SK-N-SH (cell line): ENCODE results near the gene CDKN3.
"Not testable (repeated sequence)": the region's sequence is repeated elsewhere in the genome, so short reads cannot be mapped to it uniquely, and the experiment has no call there.

Experiments used
- CTCF ChIP-seq: fragments of 200-600 bp; sonication (generic); IDR thresholded peaks from 2 replicates; pipeline ENCODE4 v1.6.1; 2017; ENCODE audit warnings: antibody characterized with exemption, mild to moderate bottlenecking, moderate library complexity
- SIN3A ChIP-seq: IDR thresholded peaks from 2 replicates; pipeline ENCODE4 v1.6.1; 2012; ENCODE audit warnings: low read depth, mild to moderate bottlenecking, low read length, moderate library complexity, borderline replicate concordance
- USF2 ChIP-seq: fragments of 150-350 bp; IDR thresholded peaks from 2 replicates; pipeline ENCODE4 v1.6.1; 2017; ENCODE audit warnings: antibody characterized with exemption, low read length, low read depth, borderline replicate concordance
- YY1 ChIP-seq: IDR thresholded peaks from 2 replicates; pipeline ENCODE4 v1.4.0; 2012; ENCODE audit warnings: low read depth, mild to moderate bottlenecking

- TF ChIP-seq CTCF, YY1, SIN3A, USF2: not testable (repeated sequence)
These were observed 57.2 kb downstream of the CDKN3 start for GRCh38 chr14:54453990-54454389.
